HG03432 (cell line): Measurements from ENCODE around the gene CDSN.
"Not testable (repeated sequence)": the region's sequence is repeated elsewhere in the genome, so short reads cannot be mapped to it uniquely, and the experiment has no call there.

Experiments
- ATAC-seq: cut with Tn5 transposase; IDR thresholded peaks from one replicate; pipeline ENCODE4 v1.9.1; 2021; ENCODE audit warnings: mild to moderate bottlenecking, moderate library complexity; ENCODE audit not compliant: unreplicated experiment

CDSN gene, protein sequence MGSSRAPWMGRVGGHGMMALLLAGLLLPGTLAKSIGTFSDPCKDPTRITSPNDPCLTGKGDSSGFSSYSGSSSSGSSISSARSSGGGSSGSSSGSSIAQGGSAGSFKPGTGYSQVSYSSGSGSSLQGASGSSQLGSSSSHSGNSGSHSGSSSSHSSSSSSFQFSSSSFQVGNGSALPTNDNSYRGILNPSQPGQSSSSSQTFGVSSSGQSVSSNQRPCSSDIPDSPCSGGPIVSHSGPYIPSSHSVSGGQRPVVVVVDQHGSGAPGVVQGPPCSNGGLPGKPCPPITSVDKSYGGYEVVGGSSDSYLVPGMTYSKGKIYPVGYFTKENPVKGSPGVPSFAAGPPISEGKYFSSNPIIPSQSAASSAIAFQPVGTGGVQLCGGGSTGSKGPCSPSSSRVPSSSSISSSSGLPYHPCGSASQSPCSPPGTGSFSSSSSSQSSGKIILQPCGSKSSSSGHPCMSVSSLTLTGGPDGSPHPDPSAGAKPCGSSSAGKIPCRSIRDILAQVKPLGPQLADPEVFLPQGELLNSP

DNA sequence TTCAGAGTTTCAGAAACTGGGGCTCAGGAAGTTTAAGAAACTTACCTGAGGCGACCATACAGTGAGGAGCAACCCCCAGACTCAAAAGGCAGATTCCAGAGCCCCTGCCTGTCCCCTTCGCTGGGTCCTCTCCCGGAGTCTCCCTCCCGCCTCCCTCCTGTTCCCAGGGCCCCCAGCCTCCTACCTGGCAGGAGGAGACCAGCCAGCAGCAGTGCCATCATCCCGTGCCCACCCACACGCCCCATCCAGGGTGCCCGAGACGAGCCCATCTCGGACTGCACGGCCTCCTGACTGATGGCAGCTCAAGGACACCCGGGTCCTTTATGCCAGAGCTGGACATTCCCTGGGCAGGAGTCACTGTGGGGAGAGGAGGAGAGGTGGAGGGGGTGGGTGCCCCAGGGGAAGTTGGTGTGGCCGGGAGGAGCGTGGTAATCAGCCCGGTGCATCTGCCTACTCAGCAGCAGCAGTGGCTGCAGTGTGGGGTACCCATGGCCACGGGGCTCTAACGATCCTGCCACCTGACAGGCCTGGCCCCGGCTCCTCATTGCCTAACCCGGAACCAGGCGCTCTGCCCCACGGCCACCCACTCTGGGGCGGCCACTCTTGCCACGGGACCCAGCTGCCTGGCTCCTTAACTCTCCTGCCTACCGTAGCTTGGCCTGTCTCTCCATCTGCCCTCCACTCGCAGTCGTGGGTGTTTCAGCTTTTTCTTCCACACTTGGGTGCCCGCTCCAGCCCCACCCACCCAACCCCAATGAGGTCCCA, at the start of gene CDSN:
TSS of gene CDSN (minus strand) at position 296 of the 765 bp plus-strand sequence. CDS start at position 269, 27 bp downstream.
- no peak for ATAC-seq

- ATAC-seq = no peak
Observed at GRCh38 chr6:31169123-31169857, 49.0 kb upstream of the CDSN start.

DNA sequence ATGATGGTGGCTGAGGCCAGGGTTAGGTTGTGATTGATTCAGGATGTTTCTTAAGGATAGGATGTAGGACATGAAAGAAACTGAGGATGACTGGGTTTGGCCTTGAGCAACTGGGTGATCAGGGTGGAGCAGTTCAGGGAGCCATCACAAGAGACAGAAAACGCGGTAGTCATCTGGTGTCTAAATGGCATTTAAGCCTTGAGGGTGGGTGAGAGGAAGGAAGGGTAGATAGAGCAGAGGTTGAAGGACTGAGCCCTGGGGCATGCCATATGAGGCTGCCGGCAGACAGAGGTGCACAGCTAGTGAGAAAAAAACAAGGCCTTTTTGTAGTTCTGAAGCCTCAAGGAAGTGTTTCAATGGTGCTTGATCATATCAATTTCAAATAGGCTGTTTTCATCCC, 48.4 kb upstream of the CDSN start:
- no peak for ATAC-seq

GRCh38 chr6:31165986-31166385, 45.7 kb upstream of the CDSN start:
- ATAC-seq = no peak

- ATAC-seq = peak; percentile 70
Observed at GRCh38 chr6:31165064-31165832, 45.0 kb upstream of the CDSN start.

DNA sequence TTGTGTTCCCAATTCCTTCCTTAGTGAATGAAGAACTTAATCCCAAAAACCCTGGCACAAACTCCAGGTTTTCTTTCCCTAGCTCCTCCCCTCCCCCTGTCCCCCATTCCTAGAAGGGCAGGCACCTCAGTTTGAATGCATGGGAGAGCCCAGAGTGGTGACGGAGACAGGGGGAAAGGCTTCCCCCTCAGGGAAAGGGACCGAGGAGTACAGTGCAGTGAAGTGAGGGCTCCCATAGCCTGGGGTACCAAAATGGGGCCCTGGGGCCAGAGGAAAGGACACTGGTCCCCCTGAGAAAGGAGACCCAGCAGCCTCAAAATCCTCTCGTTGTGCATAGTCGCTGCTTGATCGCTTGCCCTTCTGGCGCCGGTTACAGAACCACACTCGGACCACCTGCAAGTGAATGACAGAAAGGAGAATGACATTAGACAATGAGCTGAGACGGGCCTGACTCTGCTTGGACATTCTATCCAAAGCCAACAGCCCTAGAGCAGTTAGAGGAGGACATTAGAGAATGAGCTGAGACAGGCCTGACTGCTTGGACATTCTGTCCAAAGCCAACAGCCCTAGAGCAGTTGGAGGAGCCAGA, 44.3 kb upstream of the CDSN start:
- ATAC-seq = not testable (repeated sequence)

- ATAC-seq = no peak
Observed at GRCh38 chr6:31163922-31164321, 43.7 kb upstream of the CDSN start.

DNA sequence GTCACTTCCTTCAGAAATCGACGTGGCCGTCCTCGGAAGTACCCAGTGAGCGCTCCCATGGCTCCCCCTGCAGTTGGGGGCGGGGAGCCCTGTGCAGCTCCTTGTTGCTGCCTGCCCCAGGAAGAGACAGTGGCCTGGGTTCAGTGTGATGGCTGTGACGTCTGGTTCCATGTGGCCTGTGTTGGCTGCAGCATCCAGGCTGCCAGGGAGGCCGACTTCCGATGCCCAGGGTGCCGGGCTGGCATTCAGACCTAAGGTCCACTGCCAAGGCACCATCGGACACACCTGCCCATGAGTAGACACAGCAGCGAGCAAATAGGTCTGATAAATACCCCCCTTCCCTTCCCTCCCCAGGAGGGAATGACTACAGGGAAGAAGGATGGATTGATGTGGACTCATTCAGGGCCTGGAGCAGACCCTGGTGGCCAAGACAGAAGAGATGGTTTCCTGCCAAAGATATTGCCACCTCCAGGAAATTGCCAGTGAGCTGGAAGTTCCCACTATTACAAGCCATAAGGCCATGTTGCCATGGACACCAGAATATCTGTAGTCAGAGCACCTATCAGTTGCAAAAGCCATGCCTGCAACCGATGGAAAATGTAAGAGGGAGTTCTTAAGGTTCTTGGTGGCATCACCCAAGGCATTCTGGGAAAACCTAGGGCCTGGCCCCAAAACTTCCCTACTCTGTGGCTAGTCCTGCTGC, 42.4 kb upstream of the CDSN start:
- ATAC-seq = no peak

DNA sequence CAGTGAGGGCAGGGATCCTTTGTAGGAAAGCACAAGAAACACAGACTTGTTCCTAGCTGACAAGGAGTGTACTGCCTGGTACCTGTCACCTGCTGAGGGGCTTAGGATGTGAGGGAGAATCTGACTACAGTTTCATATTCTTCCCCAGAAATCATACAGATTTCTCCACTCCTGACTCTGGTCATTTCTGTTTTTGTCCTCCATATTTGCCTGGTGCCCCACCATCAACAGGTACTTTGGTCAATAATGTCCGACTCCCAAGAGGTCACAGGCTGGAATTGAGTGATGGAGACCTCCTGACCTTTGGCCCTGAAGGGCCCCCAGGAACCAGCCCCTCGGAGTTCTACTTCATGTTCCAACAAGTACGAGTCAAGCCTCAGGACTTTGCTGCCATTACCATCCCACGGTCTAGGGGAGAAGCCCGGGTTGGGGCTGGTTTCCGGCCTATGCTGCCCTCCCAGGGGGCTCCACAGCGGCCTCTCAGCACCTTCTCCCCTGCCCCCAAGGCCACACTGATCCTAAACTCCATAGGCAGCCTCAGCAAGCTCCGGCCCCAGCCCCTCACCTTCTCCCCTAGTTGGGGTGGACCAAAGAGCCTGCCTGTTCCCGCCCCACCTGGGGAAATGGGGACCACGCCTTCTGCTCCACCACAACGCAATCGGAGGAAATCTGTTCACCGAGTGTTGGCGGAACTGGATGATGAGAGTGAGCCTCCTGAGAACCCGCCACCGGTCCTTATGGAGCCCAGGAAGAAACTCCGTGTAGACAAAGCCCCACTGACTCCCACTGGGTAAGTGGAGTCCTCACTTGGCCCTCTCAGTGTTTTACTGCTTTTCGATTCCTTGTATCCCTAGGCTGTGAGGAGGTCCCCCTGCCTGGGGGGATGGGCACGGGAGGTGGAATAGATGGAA, 41.2 kb upstream of the CDSN start:
- no peak for ATAC-seq

DNA sequence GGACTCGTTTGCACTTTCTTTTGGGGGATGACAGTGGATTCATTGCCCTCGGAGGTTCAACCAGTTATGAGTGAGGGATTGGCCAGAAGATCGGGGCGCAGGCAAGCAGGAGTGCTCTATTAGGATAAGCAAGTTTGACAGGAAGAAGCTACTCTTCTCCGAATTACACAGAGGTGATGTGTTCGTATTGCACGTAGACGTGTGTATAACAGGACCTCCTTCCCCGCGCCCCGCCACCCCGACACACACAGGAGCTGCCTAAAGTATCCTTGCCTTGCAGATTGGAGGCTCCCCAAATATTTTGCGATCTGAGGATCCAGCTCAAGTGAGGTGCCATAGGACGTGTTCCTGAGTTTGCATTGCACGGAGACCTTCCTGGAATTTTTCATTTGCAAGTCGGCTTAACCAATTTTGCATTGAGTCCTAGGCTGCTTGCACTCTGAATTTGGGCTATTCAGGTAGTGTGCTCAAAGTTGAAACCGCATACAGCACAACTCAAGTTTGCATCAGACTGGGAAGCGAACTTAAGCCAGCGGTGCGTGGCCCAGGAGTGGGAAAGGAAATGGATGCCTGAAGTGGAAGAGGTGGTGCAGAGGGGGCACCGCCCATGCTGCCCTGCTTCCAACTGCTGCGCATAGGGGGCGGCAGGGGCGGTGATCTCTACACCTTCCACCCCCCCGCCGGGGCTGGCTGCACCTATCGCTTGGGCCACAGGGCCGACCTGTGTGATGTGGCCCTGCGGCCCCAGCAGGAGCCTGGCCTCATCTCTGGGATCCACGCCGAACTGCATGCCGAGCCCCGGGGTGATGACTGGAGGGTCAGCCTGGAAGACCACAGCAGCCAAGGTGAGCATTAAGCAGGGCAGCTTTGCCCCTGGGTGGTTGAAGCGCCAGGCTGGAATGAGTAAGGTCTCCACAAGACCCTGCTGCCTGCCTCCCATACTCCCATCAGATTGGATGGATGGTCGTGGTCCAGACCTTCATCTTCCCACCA, 38.9 kb upstream of the CDSN start:
- ATAC-seq = no peak

- ATAC-seq = peak; percentile 80
Observed at GRCh38 chr6:31158140-31158862, 38.1 kb upstream of the CDSN start, which contains the start of gene TCF19. Gene TCF19 (plus strand): TSS chr6:31158589. CDS start chr6:31159470, 881 bp downstream.

- no peak for ATAC-seq
Observed at GRCh38 chr6:31157513-31158139, 37.4 kb upstream of the CDSN start, which contains the start of gene CCHCR1. Gene CCHCR1 (minus strand): TSS chr6:31157802. CDS start chr6:31157600, 202 bp downstream.

GRCh38 chr6:31156641-31157040, 36.4 kb upstream of the CDSN start:
- no peak for ATAC-seq

DNA sequence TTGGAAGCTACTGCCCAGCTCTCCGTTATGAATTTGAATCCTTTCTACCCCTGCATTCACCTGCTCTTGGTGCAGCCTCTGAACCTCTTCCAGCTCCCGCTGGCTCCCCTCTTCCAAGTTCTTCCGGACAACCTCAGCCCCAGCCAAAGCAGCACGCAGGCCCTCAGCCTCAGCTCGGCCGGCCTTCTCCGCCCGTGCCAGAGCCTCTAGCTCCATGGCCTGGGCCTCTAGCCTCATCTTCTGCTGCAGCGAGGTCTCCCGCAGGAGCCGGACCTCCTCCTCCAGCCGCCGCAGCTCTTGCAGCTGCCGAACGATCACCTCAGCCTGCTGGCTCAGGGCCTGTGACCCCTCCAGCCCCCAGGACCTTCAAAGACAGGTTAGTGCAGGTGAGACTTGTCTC, 34.2 kb upstream of the CDSN start:
- ATAC-seq = no peak

DNA sequence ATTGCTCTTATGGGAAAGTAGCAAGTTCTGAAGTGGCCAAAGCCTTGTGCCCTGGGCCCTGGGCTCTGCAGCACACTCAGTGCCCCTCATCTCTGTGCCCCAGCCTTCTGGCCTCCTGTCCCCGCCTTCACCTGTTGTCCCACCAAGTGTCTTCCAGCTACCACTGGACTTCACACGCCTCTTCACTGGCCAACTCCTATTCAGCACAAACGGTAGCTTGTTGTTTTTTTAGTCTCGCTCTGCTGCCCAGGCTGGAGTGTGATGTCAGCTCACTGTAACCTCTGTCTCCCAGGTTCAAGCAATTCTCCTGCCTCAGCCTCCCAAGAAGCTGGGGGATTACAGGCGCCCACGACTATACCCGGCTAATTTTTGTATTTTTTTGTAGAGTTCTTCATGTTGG, 32.5 kb upstream of the CDSN start:
- no peak for ATAC-seq
